ENCODE results near the gene TRAF1. TPM values are rescaled to one million over a fixed set of nuclear protein-coding genes. Genes with fewer than 3 reads are reported as not detected.

TRAF1 gene
- total and polyA plus RNA-seq, 7 donors, result 0.46 to 10.0 (median 4.6) TPM

DNA sequence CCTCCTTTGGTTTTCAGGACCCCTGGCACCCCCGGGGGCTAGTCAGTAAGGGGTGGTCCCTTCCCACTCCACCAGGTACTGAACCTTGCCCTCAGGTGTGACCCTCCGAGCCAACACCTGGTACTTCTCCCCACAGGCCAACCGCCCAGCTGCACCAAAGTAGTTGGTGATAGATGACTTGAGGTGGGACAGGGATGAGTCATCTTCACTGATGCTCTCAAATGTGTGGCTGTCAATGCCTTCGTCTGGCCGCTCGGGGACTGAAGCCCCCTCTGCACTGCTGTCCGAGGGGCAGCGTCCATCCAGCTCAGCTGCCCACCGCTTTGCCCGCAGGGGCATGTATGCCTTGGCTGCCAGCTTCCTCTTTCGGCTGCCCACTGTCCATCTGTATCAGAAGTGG, 68.7 kb downstream of the TRAF1 start:
- no peak for DNase-seq
- WGBS, 2 donors, result 74 to 85% methylated on average over 11 of the region's 11 CpGs
- H3K4me1 ChIP-seq, result no peaks in the 10 kb centered on the region
- no peaks in the 10 kb centered on the region for H3K27me3 ChIP-seq
- H3K36me3 ChIP-seq, result peaks cover 19 to 66% (median 29%) of the 10 kb centered on the region in 4 donors
- H3K27ac ChIP-seq, result no peak overlapping the region
- TF ChIP-seq, protein P1, sequence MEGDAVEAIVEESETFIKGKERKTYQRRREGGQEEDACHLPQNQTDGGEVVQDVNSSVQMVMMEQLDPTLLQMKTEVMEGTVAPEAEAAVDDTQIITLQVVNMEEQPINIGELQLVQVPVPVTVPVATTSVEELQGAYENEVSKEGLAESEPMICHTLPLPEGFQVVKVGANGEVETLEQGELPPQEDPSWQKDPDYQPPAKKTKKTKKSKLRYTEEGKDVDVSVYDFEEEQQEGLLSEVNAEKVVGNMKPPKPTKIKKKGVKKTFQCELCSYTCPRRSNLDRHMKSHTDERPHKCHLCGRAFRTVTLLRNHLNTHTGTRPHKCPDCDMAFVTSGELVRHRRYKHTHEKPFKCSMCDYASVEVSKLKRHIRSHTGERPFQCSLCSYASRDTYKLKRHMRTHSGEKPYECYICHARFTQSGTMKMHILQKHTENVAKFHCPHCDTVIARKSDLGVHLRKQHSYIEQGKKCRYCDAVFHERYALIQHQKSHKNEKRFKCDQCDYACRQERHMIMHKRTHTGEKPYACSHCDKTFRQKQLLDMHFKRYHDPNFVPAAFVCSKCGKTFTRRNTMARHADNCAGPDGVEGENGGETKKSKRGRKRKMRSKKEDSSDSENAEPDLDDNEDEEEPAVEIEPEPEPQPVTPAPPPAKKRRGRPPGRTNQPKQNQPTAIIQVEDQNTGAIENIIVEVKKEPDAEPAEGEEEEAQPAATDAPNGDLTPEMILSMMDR (IDR thresholded peaks at IDR 0.05), result no peak
- TF ChIP-seq POLR2A (IDR thresholded peaks at IDR 0.05) (no peak), EP300 (IDR thresholded peaks at IDR 0.05) (no peak), POLR2AphosphoS5 (IDR thresholded peaks at IDR 0.05) (no peak)
- H3K9me3 ChIP-seq, result no peaks in the 10 kb centered on the region
- intact Hi-C loops (cut with DNase I), result no loop called here
- H3K4me3 ChIP-seq, result no peak overlapping the region

- TF ChIP-seq POLR2AphosphoS5 (IDR thresholded peaks at IDR 0.05) (no peak), POLR2A (IDR thresholded peaks at IDR 0.05) (no peak), EP300 (IDR thresholded peaks at IDR 0.05) (no peak)
- TF ChIP-seq, protein P1 (IDR thresholded peaks at IDR 0.05), result no peak
- no peaks in the 10 kb centered on the region for H3K27me3 ChIP-seq
- H3K36me3 ChIP-seq, result peaks cover 19 to 62% (median 27%) of the 10 kb centered on the region in 4 donors
- 25 to 72% methylated on average over 7 of the region's 7 CpGs for WGBS, 2 donors
- intact Hi-C loops (cut with DNase I), result no loop called here
- no peaks in the 10 kb centered on the region for H3K9me3 ChIP-seq
- no peak overlapping the region for H3K27ac ChIP-seq
- H3K4me3 ChIP-seq, result no peak overlapping the region
- H3K4me1 ChIP-seq, result no peaks in the 10 kb centered on the region
- DNase-seq, result no peak
These were observed 69.1 kb downstream of the TRAF1 start for GRCh38 chr9:120857481-120857880.

DNA sequence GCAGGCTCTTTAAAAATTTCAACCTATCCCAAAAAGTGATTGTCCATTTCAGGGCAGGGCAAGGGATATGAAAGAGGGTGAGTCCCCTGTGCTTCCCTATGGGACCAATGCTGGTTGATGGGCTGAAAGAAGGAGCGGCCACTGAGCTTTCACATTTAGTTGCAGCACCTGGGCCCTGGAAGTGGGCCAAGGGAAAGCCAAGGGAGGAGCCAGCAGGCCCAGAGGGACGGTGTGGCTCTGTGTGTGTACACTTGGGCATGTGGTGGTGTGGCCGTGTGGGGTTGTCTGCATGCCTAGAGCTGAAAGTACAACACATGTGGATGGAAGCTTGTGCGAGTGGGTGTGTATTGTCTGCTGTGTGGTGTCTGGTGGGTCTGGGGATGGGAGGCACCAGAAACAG, 69.9 kb downstream of the TRAF1 start:
- TF ChIP-seq POLR2AphosphoS5 (IDR thresholded peaks at IDR 0.05) (no peak), EP300 (IDR thresholded peaks at IDR 0.05) (no peak), POLR2A (IDR thresholded peaks at IDR 0.05) (no peak)
- TF ChIP-seq, protein P1 (IDR thresholded peaks at IDR 0.05), result no peak
- no peak for DNase-seq
- Histone ChIP-seq H3K27ac (no peak overlapping the region), H3K4me1 (no peaks in the 10 kb centered on the region), H3K27me3 (no peaks in the 10 kb centered on the region), H3K4me3 (no peak overlapping the region), H3K9me3 (no peaks in the 10 kb centered on the region), H3K36me3 (peaks cover 17 to 59% (median 24%) of the 10 kb centered on the region in 4 donors)
- intact Hi-C loops (cut with DNase I), result no loop called here
- WGBS, 2 donors, result 26 to 64% methylated on average over 4 of the region's 4 CpGs

DNA sequence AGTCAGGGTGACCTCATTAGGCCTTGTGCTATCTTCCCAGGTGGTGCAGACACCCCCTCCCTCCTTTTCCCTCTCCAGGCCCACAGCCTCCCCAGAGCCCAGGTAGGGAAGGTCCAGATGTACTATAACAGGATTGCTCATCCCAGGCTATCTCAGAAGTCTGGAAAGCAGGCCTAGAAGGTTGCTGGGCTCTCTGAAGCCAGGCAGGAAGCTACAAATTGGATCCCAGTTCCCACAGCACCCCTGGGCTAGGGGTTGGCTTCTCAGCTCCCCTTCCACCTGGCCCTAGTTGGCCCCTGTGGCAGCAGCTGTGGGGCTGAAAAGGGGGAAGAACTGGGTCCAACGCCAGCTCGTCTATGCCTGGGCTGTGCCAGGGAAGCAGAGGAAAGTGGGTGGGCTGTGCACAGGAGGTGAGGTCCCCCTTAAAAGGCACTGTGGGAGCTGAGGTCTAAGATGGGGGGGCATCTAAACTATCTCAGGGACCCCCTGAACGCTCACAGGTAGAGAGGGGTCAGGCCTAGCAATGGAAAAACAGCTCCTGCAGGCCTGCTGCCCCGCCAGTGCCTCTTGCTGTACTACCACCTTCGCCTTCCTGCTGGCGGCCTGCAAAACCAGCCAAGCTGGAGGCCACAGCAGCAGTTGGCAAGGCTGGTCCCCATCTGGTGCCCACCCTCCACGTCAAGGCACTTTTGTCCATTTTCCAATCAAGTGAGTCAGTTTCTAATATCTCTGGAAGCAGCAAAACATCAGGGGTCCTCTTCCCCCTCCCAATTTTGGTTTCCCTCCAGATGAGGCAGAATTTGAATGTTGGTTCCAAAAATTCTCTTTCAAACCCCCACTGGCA, 70.5 kb downstream of the TRAF1 start:
- DNase-seq, result no peak
- TF ChIP-seq POLR2AphosphoS5 (IDR thresholded peaks at IDR 0.05) (no peak), POLR2A (IDR thresholded peaks at IDR 0.05) (no peak), EP300 (IDR thresholded peaks at IDR 0.05) (no peak)
- TF ChIP-seq, protein P1 (IDR thresholded peaks at IDR 0.05), result no peak
- 92 to 94% methylated on average over 7 of the region's 7 CpGs for WGBS, 2 donors
- no peak overlapping the region for H3K4me3 ChIP-seq
- peaks cover 16 to 55% (median 24%) of the 10 kb centered on the region in 4 donors for H3K36me3 ChIP-seq
- no peaks in the 10 kb centered on the region for H3K27me3 ChIP-seq
- no peak overlapping the region for H3K27ac ChIP-seq
- H3K4me1 ChIP-seq, result no peaks in the 10 kb centered on the region
- intact Hi-C loops (cut with DNase I), result no loop called here
- no peaks in the 10 kb centered on the region for H3K9me3 ChIP-seq
